GM21717 (cell line): ENCODE measurements around the gene ABHD14A.

Source experiments
- ATAC-seq: cut with Tn5 transposase; IDR thresholded peaks from one replicate; pipeline ENCODE4 v1.9.1; 2021; ENCODE audit warnings: mild to moderate bottlenecking, moderate library complexity; ENCODE audit not compliant: unreplicated experiment

ABHD14A gene

DNA sequence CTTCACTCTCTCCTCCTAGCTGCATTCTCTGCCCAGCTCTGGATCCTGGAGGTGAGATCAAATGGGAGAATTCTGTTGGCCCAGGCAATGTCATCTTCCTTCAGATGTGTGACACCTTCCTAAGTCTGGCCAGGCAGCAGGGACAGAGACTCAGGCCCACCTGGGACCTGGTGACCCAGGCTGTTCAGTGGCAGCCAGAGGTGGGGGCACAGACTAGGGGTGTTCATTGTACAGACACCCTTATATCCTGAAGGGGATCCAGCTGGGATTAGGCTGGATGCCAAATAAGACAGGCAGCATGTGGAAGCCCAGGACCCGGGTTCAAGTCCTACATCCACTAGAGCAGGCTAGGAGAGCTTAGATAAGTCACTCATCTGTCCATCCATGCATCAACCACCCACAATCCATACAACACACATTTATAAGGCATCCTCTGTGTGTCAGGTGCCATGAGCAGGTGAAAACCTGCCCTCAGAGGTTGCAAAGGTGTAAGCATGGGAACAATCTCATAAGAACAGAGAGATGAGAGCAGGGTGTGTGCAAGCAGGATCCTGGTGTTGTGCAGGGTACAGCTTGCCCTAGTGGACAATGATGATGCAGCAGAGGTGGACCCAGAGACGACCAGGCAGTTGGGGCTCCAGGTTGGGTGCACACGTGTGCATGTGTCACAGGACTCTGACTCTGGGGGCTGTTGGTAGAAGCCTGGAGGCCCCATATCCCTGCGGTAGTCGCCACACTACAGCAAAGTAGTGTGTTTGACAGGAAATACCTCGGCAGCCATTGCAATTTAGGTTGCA lies 39.1 kb downstream of the ABHD14A start:
- no peak for ATAC-seq

DNA sequence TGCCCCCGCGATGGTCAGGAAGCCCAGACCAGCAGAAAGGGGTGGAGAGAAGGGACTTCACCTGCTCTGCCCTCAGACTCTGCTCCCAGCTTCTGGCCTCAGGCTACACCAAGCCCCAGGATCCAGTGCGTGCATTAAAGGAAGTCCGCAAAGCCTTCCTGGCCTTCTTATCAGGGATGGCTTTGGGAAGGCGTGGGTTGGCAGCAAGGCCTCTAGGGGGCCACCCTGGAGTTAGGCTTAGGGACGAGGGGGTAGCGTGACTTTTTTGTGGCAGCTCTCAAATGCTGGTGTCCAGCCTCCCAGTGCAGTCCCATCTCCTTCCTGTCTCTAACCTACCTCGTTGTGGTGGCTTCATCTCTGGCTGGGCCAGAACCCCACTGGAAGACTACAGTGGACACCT lies 39.7 kb downstream of the ABHD14A start:
- ATAC-seq: no peak

DNA sequence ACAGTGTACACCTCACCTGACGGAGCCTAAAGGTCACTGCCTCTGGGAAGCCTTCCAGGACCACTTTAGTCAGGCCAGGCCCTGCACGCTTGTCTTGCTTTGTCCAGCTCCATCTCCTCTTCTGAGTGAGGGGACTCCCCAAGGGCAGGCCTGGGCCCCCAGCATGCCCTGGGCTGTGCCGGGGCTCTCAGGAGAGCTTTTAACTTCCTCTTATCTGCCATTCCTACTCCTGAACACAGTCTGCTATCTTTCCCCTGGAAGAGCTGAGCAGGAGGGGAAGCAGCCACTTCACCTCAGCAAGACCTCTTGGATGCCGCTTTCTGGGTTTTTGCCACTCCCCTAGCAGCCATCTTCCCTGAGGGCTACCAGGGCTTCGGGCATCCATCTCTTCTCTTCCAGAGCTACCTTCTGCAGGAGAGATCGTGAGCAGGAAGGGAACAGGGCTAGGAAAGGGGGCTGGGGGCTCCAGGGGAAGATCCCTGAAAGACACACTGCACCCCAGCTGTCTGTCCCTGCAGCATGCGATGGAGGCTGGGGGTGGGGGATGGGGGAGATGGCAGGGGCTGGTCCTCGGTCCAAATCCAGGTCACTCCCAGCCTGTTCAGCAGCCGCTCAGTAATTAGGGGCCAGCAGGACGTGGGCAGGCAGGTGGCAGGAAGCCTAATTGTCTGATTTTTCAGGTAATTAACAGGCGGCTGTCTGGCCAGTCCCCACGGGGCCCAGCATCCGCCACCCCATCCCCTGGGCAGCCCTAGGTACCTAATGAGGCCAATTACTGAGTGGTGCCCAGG lies 40.8 kb downstream of the ABHD14A start:
- ATAC-seq: no peak

DNA sequence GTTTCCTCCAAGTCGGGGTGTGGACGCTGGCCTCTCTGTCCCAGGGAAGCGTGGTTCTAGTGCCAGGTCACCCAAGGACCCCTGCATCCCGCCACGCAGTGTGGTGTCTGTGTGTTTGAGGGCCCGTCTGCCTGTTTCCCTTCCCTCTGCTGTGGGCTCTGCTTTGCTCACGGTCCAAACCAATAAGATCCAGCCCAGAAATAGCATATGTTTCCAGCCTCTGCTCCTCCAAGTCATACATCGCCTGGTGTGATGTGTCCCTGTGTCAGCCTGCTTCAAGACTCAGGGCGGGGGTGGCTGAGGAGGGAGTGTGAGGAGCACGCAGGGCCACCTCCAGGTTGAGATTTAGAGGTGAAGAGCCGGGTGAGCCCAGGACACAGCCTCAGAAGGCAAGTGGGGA lies 42.7 kb downstream of the ABHD14A start:
- ATAC-seq: no peak

GRCh38 chr3:52018319-52019000 lies 43.6 kb downstream of the ABHD14A start:
- no peak for ATAC-seq

GRCh38 chr3:52019352-52020080 lies 44.7 kb downstream of the ABHD14A start:
- ATAC-seq: no peak

DNA sequence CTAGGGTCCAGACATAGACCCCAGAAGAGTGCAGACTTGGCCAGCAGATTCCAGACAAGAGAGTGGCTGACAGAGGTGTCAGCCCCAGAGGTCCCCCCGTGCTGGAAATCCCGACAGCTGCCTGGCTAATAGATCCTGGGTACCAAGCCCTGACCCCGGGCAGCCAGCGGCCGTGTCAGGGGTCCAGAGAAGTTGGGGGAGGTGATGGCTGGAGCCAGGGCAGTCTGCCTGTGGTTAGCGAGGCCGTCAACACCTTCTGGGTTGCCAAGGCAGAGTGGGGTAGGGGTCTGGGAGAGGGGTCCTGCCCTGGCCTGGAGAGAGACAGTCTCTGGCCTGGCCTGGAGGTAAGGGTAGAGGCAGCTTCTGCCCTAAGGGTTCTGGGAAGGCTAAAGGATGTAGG lies 45.9 kb downstream of the ABHD14A start:
- ATAC-seq: no peak

GRCh38 chr3:52021489-52022268 lies 46.8 kb downstream of the ABHD14A start:
- no peak for ATAC-seq

DNA sequence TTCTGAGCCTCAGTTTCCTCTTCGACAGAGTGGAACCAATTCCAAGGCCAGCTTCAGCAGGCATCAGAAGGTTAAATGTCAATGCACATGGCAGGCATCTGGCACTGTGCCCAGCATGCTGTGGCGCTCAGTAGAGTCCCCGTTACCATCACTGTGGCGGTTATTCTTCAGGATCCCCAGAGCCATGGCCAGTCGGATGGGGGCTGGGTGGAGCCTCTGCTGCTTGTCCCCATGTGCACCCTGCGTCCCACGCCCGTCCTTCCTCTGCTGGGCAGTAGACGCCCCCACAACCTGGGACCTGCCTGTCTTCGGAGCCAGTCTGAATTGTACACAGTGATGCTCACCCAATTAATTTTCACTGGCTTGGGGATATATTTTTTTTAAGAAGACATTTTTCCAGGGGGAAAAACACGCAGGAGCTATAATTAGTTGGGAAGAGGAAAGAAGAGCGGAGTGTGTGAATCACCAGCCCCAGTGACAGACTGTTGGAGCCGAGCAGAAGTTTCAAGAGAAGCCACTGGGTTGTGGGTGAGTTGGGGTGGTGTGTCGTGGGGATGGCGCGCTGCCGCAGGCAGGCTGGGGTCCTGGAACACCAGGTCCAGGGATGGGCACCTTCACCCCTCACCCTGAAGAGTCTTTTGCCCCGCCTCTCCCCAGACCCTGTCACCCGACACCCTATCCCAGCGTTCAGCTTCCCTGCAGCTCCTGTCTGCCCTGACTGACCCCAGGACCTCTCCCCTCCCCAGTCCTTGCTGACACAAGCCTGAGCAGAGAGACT lies 47.6 kb downstream of the ABHD14A start:
- no peak for ATAC-seq

DNA sequence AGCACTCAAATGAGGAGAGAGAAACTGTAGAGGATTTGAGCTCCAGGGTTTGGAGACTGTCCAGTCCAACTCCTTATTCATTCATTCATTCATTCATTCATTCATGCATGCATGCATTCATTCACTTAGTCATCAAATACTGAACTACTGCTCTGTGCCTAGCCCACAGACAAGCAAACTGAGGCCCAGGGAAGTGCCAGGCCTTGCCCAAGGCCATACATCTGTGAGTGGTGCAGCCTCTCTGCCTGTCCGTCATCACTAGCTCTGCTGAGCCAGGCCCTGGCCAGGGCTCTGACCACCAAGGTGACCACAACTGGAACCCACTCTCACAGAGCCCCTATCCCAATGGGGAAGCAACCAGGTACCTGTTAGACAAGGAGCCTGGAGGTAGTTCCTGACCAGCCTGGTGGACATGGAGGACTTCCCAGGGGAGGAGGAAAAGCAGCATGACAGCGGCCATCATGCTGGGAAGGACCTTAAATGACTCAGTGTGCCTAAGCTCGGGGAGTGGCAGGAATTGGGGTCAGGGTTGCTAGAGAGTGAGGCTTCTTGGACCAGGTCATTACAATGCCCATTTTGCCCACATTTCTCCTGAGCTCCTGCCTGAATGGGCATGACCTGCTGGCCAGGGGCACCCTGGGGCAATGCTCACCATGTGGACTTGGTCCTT lies 48.4 kb downstream of the ABHD14A start:
- no peak for ATAC-seq

GRCh38 chr3:52023860-52024764 lies 49.2 kb downstream of the ABHD14A start:
- no peak for ATAC-seq

DNA sequence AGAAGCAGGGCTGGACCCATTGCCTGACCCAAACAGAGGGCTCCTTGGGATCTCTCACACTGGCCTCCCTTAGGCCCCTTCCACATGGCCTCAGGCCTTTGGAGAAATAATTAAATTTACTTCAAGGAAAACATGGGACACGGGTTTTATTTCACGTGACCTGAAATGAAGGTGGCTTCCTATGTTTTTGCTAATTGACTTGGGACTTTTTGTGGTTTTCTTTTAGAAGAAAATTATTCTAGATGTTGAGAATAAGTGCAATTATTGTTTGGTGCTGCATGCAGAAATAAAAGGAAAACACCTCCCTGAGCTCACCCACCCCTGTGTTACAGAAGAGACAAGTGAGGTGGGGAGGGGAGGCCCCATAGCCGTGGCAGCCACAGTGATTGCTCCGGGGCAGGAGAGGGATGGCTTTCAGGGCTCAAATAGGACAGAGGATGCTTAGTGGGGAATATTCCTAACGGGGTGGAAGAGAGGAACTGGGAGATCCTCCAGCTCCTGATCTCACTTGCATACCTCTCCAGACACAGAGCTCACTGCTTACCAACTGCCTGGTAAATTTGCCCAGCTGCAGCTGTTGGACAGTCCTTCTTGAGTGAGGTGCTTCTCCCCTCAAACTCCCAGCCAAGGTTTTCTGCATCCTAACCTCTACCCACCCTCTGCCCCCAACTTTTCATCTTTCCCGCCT lies 50.0 kb downstream of the ABHD14A start:
- no peak for ATAC-seq

DNA sequence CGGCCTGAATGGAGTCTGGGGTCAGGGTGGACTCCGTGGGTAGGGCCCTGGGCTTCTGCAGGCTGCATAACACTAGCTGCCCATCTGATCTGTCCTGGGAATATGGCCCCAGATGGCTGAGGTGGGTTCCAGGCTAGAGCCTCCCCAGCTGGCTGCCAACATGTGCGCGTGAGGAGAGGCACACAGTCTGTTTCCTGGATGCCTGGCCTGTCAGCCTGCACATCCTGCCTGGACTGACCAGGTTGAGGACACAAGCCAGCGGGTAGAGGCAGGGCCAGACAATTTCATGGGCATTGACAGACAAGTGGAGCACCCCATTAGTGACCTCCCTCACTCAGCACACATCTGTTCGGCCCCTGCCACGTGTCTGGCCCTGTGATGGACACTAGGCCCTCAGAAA lies 50.6 kb downstream of the ABHD14A start:
- ATAC-seq: no peak

GRCh38 chr3:52026041-52026440 lies 51.2 kb downstream of the ABHD14A start:
- no peak for ATAC-seq

DNA sequence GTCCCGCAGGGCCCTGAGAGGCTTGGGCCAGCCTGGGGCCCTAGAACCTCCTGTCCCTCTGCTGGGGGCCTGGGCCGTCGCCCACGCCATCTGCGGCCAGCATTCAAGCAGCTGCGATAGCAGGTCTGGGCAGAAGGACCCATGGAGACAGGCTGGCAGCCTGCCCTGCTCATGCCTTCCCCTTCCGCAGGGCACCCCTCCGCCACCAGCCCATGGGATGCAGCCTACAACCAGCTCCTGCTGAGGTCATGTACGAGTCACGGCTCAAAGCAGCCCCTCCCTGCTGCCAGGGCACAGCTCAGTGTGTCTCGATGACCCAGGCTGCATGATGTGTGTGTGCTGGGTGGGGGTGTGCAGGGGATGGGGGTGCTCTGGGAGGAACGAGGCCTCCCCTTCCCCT lies 53.7 kb downstream of the ABHD14A start:
- ATAC-seq: no peak

GRCh38 chr3:52029053-52029452 lies 54.2 kb downstream of the ABHD14A start:
- no peak for ATAC-seq

DNA sequence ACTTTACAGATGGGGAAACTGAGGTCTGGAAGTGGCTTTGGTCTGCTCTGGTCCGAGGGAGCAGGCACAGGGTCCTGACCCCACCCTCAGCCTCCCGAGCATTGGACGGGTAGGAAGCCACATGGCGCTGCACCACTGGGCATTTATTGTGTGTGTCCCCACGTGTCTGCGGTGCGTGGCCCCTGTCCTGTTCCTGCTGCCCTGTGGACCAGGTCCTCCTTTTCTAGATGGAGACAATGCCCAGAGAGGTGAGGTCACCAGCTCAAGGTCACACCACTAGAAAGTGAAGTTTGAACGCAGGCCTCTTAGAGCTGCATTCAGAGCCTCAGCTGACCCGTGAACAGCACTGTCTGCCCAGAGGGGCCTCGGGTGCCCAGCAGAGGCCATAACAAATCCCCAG lies 54.7 kb downstream of the ABHD14A start:
- no peak for ATAC-seq
